GM18507 (cell line): ENCODE data around the gene SIL1.

Source experiments
- DNase-seq: peaks from one replicate; pipeline ENCODE4 v3.0.0; 2011; ENCODE audit warnings: low read depth; ENCODE audit not compliant: insufficient read length; ENCODE audit errors: extremely low spot score
- FAIRE-seq: peaks from 2 replicates; lab custom pipeline; 2011; peaks lifted over from hg19 to GRCh38; lab: Jason Lieb, UNC

Gene SIL1

GRCh38 chr5:138943599-138944173 is 254.5 kb downstream of the SIL1 start:
- FAIRE-seq: no peak
- DNase-seq: no peak

GRCh38 chr5:138942861-138943260 is 255.3 kb downstream of the SIL1 start:
- no peak for FAIRE-seq

GRCh38 chr5:138942066-138942465 is 256.1 kb downstream of the SIL1 start:
- FAIRE-seq (no peak), DNase-seq (no peak)

More at GRCh38 chr5:138942861-138943260, 255.3 kb downstream of the SIL1 start:
- DNase-seq: no peak

GRCh38 chr5:138938526-138938925 is 259.6 kb downstream of the SIL1 start:
- FAIRE-seq (no peak), DNase-seq (no peak)

- FAIRE-seq (no peak), DNase-seq (no peak)
Observed at GRCh38 chr5:138937392-138938387, 260.5 kb downstream of the SIL1 start.

- FAIRE-seq (no peak), DNase-seq (no peak)
Observed at GRCh38 chr5:138936968-138937345, 261.2 kb downstream of the SIL1 start.

GRCh38 chr5:138936225-138936967 is 261.8 kb downstream of the SIL1 start:
- FAIRE-seq: no peak
- DNase-seq: no peak

GRCh38 chr5:138935466-138935865 is 262.7 kb downstream of the SIL1 start:
- DNase-seq: no peak
- no peak for FAIRE-seq

GRCh38 chr5:138934971-138935370 is 263.2 kb downstream of the SIL1 start:
- no peak for FAIRE-seq
- DNase-seq: no peak

- DNase-seq (no peak), FAIRE-seq (no peak)
Observed at GRCh38 chr5:138933522-138934290, 264.5 kb downstream of the SIL1 start.

- FAIRE-seq (no peak), DNase-seq (no peak)
Observed at GRCh38 chr5:138932171-138932810, 265.9 kb downstream of the SIL1 start.

- no peak for FAIRE-seq
- DNase-seq: no peak
Observed at GRCh38 chr5:138930371-138931097, 267.6 kb downstream of the SIL1 start.

GRCh38 chr5:138929571-138929955 is 268.6 kb downstream of the SIL1 start:
- no peak for FAIRE-seq
- no peak for DNase-seq

- FAIRE-seq (no peak), DNase-seq (no peak)
Observed at GRCh38 chr5:138927979-138928378, 270.2 kb downstream of the SIL1 start.

GRCh38 chr5:138927544-138927943 is 270.6 kb downstream of the SIL1 start:
- no peak for DNase-seq
- FAIRE-seq: no peak

GRCh38 chr5:138926688-138927448 is 271.3 kb downstream of the SIL1 start:
- DNase-seq: no peak
- FAIRE-seq: no peak

GRCh38 chr5:138926257-138926656 is 271.9 kb downstream of the SIL1 start:
- DNase-seq (no peak), FAIRE-seq (no peak)
